ENCODE data around the gene TRIP6. TPM values are rescaled to one million over a fixed set of nuclear protein-coding genes. Genes with fewer than 3 reads are reported as not detected.

TRIP6 gene
- total and polyA plus RNA-seq, 2 donors (not counting 3 experiments of a cell fraction or from before 2014, with no cell fraction given) = 90.3 TPM

GRCh38 chr7:100852048-100852872 is 14.9 kb upstream of the TRIP6 start, which contains the start of gene SLC12A9:
SLC12A9 (plus strand) TSS chr7:100852713; CDS start chr7:100854198, 1,485 bp downstream.
- POLR2A ChIA-PET = interaction anchor here (0.6 to 3.5 kb wide), 4 partner anchors 16 to 62 kb away, joined by 3 to 15 read pairs (median 8); partner anchors contain the start of gene EPHB4
- H3K4me2 ChIP-seq (ENCODE audit: insufficient read depth, low read length) = peak within 1 kb of the TSS; percentile 87
- peak within 1 kb of the TSS; percentile 94 for H2AFZ ChIP-seq (ENCODE audit: low read depth, low read length)
- peak; percentile 84 for DNase-seq (ENCODE audit: low read depth, low spot score)
- BruUV-seq (replicated peaks) = no TSS peak
- peaks cover 0 to 4% of the 10 kb centered on the region in 2 experiments for H3K36me3 ChIP-seq (ENCODE audit: control insufficient read depth in 2 of 2, extremely low read depth in 1 of 2, insufficient read depth in 2 of 2, low read length in 2 of 2)
- H3K9me3 ChIP-seq (replicated peaks; ENCODE audit: control insufficient read depth, insufficient read depth, low read length) = no peaks in the 10 kb centered on the region
- TF ChIP-seq MYC (IDR thresholded peaks at IDR 0.05; ENCODE audit: low read depth, low read length) = peak; percentile 47
- TF ChIP-seq POLR2AphosphoS5 (IDR thresholded peaks at IDR 0.05; ENCODE audit: insufficient read depth, low read depth, low read length) = peak; percentile 46
- peak; percentile 94 to 95 for TF ChIP-seq CTCF (IDR thresholded peaks at IDR 0.05; ENCODE audit: extremely low read depth in 1 of 2, insufficient read depth in 1 of 2, low read depth in 1 of 2, low read length in 2 of 2)
- peak; percentile 89 for TF ChIP-seq MAX (IDR thresholded peaks at IDR 0.05; ENCODE audit: insufficient read depth, insufficient read length)
- no peak for TF ChIP-seq JUN (IDR thresholded peaks at IDR 0.05; ENCODE audit: borderline replicate concordance, insufficient read depth, insufficient read length, low read depth)
- peak; percentile 62 for TF ChIP-seq POLR2A (IDR thresholded peaks at IDR 0.05; ENCODE audit: low read depth, low read length)
- FAIRE-seq = peak; percentile 93
- H4K20me1 ChIP-seq (replicated peaks; ENCODE audit: control insufficient read depth, extremely low read depth, insufficient read depth, low read length) = no peaks in the 10 kb centered on the region
- no peaks in the 10 kb centered on the region for H3K27me3 ChIP-seq (ENCODE audit: control insufficient read depth in 2 of 2, insufficient read depth in 2 of 2, low read length in 2 of 2)
- H3K9ac ChIP-seq (replicated peaks; ENCODE audit: extremely low read depth, insufficient read depth, low read length) = peak within 1 kb of the TSS; percentile 65
- CTCF ChIA-PET = interaction anchor here (0.5 to 6.4 kb wide), 36 partner anchors 9 to 387 kb away, joined by 3 to 214 read pairs (median 5); partner anchors contain the start of genes EPHB4, GNB2, MOSPD3 and POP7
- peaks cover 14% of the 10 kb centered on the region for H3K4me1 ChIP-seq (ENCODE audit: control insufficient read depth, extremely low read depth, insufficient read depth, low read length)
- no peaks in the 10 kb centered on the region for H3K9me1 ChIP-seq (replicated peaks; ENCODE audit: control insufficient read depth, extremely low read depth, insufficient read depth, low read length)
- dilution Hi-C loops (cut with MboI; ENCODE audit: extremely low pct_ligation_motif_present, low sequenced_read_pairs) (no loop called here), intact Hi-C loops (cut with micrococcal nuclease) (loop anchor here (1.0 to 2.0 kb wide), 6 partner anchors 15 to 147 kb away; partner anchors contain the start of gene SRRT)
- H3K79me2 ChIP-seq (ENCODE audit: control insufficient read depth, insufficient read depth, low read length) = peaks cover 6% of the 10 kb centered on the region
- no peak within 1 kb of the TSS for H3K27ac ChIP-seq (ENCODE audit: insufficient read depth, low read depth, low read length)
- peak within 1 kb of the TSS; percentile 67 to 80 (median 79) for H3K4me3 ChIP-seq (replicated peaks in 1 of 3; ENCODE audit: insufficient read depth in 1 of 3, low read depth in 1 of 3, low read length in 3 of 3)
